HepG2 (cell line): Measurements from ENCODE around the gene SPART. TPM values are rescaled to one million over a fixed set of nuclear protein-coding genes. Genes with fewer than 3 reads are reported as not detected.

ENCODE experiments used
- ATRX ChIP-seq: sonication (generic); formaldehyde crosslinking; IDR thresholded peaks from 2 replicates; pipeline ENCODE4 v1.4.0; 2020; ENCODE audit warnings: missing genetic modification reagents, borderline replicate concordance
- ETV6 ChIP-seq: sonication (generic); formaldehyde crosslinking; conservative IDR thresholded peaks from 2 replicates; pipeline ENCODE4 v1.4.0; 2020; ENCODE audit warnings: missing genetic modification reagents
- GATAD2A ChIP-seq: IDR thresholded peaks from 2 replicates; pipeline ENCODE4 v1.6.1; 2016
- ISX ChIP-seq: sonication (generic); formaldehyde crosslinking; conservative IDR thresholded peaks from 2 replicates; pipeline ENCODE4 v1.5.0; 2020; ENCODE audit warnings: missing genetic modification reagents
- MLLT10 ChIP-seq: sonication (generic); formaldehyde crosslinking; IDR thresholded peaks from 2 replicates; pipeline ENCODE4 v1.4.0; 2020; ENCODE audit warnings: missing genetic modification reagents
- NFE2 ChIP-seq: sonication (generic); formaldehyde crosslinking; IDR thresholded peaks from 2 replicates; pipeline ENCODE4 v1.4.0; 2020; ENCODE audit warnings: missing genetic modification reagents
- NFE2L1 ChIP-seq: sonication (generic); formaldehyde crosslinking; IDR thresholded peaks from 2 replicates; pipeline ENCODE4 v1.4.0; 2020; ENCODE audit warnings: missing genetic modification reagents, mild to moderate bottlenecking, borderline replicate concordance
- RFX3 ChIP-seq: IDR thresholded peaks from 2 replicates; pipeline ENCODE4 v1.6.1; 2016; ENCODE audit warnings: missing biosample characterization, missing genetic modification reagents
- RFXAP ChIP-seq: sonication (generic); formaldehyde crosslinking; IDR thresholded peaks from 2 replicates; pipeline ENCODE4 v1.4.0; 2020; ENCODE audit warnings: missing genetic modification reagents, borderline replicate concordance
- TBL1XR1 ChIP-seq: fragments of 150-350 bp; IDR thresholded peaks from 2 replicates; pipeline ENCODE4 v1.6.1; 2014; ENCODE audit warnings: borderline replicate concordance, low read length; ENCODE audit not compliant: partially characterized antibody
- TCF12 ChIP-seq, 2 experiments: fragments of 450-650 bp in 1 of 2; sonication (generic) in 1 of 2; formaldehyde crosslinking in 1 of 2; IDR thresholded peaks; 2 replicates each; pipeline versions ENCODE4 v1.6.1 to v1.8.0; 2017 to 2022; ENCODE audit warnings: antibody characterized with exemption in 1 of 2, mild to moderate bottlenecking in 1 of 2, missing genetic modification reagents in 1 of 2, moderate library complexity in 1 of 2
- U2AF2 ChIP-seq: fragments of 200-400 bp; formaldehyde crosslinking; IDR thresholded peaks from 2 replicates; pipeline ENCODE4 v1.6.1; 2017; ENCODE audit warnings: low read depth, mild to moderate bottlenecking, low read length
- ZNF224 ChIP-seq: sonication (generic); formaldehyde crosslinking; IDR thresholded peaks from 2 replicates; pipeline ENCODE4 v1.5.0; 2020; ENCODE audit warnings: mild to moderate bottlenecking, missing genetic modification reagents
- ZNF225 ChIP-seq: sonication (generic); formaldehyde crosslinking; IDR thresholded peaks from 2 replicates; pipeline ENCODE4 v1.4.0; 2020; ENCODE audit warnings: mild to moderate bottlenecking, missing genetic modification reagents
- ZNF33A ChIP-seq: sonication (generic); formaldehyde crosslinking; IDR thresholded peaks from 2 replicates; pipeline ENCODE4 v1.5.1; 2020; ENCODE audit warnings: missing genetic modification reagents, mild to moderate bottlenecking, moderate library complexity, borderline replicate concordance
- ZNF766 ChIP-seq: sonication (generic); formaldehyde crosslinking; IDR thresholded peaks from 2 replicates; pipeline ENCODE4 v1.5.0; 2020; ENCODE audit warnings: missing genetic modification reagents, borderline replicate concordance
- ZNF780A ChIP-seq: sonication (generic); formaldehyde crosslinking; IDR thresholded peaks from 2 replicates; pipeline ENCODE4 v1.8.0; 2022; ENCODE audit warnings: mild to moderate bottlenecking, missing genetic modification reagents, moderate library complexity
- ZNF782 ChIP-seq: sonication (generic); formaldehyde crosslinking; IDR thresholded peaks from 2 replicates; pipeline ENCODE4 v1.4.0; 2020; ENCODE audit warnings: missing genetic modification reagents, mild to moderate bottlenecking, borderline replicate concordance
- ZNF878 ChIP-seq: sonication (generic); formaldehyde crosslinking; IDR thresholded peaks from 2 replicates; pipeline ENCODE4 v1.8.1; 2023; ENCODE audit warnings: mild to moderate bottlenecking, missing genetic modification reagents, moderate library complexity
- polyA plus RNA-seq, 8 experiments: library from polyadenylated mRNA; depleted of rRNA in 3 of 8; stranded (reverse) in 7 of 8; unstranded in 1 of 8; fragments of >200 nt; fragmentation: Illumina TruSeq in 4 of 8; extraction: Trizol in 4 of 8; gene quantifications; 2 replicates each; pipeline versions ENCODE4 v1.2.1 to v1.2.3, GENCODE V29; 2011 to 2016; ENCODE audit warnings: low read depth in 4 of 8, missing spikeins in 1 of 8, mixed read lengths in 1 of 8; ENCODE audit not compliant: insufficient read depth in 1 of 8
- total RNA-seq, 5 experiments: library from RNA; depleted of rRNA; stranded (reverse); fragments of >200 nt; fragmentation: Illumina TruSeq; extraction: Trizol; gene quantifications; 2 replicates each; pipeline ENCODE4 v1.2.3, GENCODE V29; 2016; ENCODE audit warnings: low read depth in 1 of 5
- TF ChIP-seq, protein P1 (sequence below): sonication (generic); formaldehyde crosslinking; IDR thresholded peaks from 2 replicates; pipeline ENCODE4 v1.5.0; 2020; ENCODE audit warnings: missing genetic modification reagents
- TF ChIP-seq, protein P2 (sequence below): sonication (generic); formaldehyde crosslinking; conservative IDR thresholded peaks from 2 replicates; pipeline ENCODE4 v1.5.0; 2020; ENCODE audit warnings: missing genetic modification reagents
- TF ChIP-seq, protein P3 (sequence below): sonication (generic); formaldehyde crosslinking; IDR thresholded peaks from 2 replicates; pipeline ENCODE4 v1.4.0; 2020; ENCODE audit warnings: missing genetic modification reagents
- TF ChIP-seq, protein P4 (sequence below): sonication (generic); formaldehyde crosslinking; IDR thresholded peaks from 2 replicates; pipeline ENCODE4 v1.4.0; 2020; ENCODE audit warnings: missing genetic modification reagents, borderline replicate concordance

The SPART gene
- total and polyA plus RNA-seq, 2 of the 13 experiments (the other 11 are each of a cell fraction or from before 2014, with no cell fraction given): 8.9 to 28.8 TPM

DNA sequence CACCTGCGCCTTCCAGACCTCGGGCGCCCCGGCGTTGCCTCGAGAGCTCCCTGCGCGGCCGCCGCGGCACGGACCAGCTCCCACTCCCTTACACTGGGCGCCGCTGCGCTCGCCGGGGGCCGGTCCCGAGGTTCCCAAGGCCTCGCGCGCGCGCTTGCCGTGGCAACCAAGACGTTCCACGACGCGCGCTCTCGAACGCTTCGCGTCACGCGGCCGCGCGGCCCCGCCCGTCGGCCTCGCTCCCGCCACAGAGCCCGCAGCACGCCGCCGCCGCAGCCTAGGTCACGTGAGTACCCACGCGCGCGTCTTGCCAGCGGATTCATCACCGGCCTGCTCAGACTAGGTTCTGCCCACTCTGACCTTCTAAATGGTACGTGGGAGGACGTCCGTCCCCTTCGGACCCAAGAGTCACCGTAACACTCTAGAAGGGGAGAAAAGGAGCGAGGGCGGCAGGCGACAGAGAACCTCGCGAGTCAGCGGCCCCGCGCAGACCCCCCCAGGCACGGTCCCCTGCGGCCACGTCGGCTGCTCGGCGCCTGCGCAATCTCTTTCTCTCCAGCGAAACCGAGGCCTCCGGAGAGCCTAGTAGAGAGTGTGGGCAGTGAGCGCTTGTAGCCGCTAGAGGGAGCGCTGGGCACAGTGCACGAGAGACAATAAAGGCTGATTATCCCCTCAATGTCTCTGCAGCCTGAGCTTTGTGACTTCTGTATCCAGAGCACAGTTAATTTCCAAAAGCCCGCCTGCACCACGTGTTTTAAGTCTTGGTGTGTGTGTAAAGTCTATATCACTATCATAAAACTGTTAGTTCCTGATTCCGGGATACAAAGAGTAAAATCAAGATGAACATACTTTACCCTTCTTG, at the start of gene SPART (continued):
- TF ChIP-seq, protein P1, sequence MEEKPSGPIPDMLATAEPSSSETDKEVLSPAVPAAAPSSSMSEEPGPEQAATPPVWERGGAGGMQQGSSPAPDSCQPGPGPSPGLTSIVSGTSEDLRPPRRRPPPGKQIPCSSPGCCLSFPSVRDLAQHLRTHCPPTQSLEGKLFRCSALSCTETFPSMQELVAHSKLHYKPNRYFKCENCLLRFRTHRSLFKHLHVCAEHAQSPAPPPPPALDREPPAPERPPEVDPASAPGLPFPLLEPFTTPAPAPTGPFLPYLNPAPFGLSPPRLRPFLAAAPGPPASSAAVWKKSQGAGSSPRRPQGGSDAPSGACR: no peak
- no peak for TF ChIP-seq RFXAP (CRISPR knock-in tag)
- TF ChIP-seq, protein P2, sequence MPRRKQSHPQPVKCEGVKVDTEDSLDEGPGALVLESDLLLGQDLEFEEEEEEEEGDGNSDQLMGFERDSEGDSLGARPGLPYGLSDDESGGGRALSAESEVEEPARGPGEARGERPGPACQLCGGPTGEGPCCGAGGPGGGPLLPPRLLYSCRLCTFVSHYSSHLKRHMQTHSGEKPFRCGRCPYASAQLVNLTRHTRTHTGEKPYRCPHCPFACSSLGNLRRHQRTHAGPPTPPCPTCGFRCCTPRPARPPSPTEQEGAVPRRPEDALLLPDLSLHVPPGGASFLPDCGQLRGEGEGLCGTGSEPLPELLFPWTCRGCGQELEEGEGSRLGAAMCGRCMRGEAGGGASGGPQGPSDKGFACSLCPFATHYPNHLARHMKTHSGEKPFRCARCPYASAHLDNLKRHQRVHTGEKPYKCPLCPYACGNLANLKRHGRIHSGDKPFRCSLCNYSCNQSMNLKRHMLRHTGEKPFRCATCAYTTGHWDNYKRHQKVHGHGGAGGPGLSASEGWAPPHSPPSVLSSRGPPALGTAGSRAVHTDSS (CRISPR knock-in tag): no peak
- TF ChIP-seq ETV6 (CRISPR knock-in tag): no peak
- peak; percentile 39; the same call in 1 of the 2 replicates for TF ChIP-seq ZNF766
- TF ChIP-seq ZNF878 (CRISPR knock-in tag): no peak
- TF ChIP-seq GATAD2A: peak; percentile 46; the same call in 1 of the 2 replicates
- no peak for TF ChIP-seq ISX (CRISPR knock-in tag)
- TF ChIP-seq ZNF224 (CRISPR knock-in tag): no peak
- no peak for TF ChIP-seq ZNF782
- no peak for TF ChIP-seq NFE2 (CRISPR knock-in tag)
- TF ChIP-seq, protein P3, sequence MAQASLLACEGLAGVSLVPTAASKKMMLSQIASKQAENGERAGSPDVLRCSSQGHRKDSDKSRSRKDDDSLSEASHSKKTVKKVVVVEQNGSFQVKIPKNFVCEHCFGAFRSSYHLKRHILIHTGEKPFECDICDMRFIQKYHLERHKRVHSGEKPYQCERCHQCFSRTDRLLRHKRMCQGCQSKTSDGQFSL (CRISPR knock-in tag): peak; percentile 94
- no peak for TF ChIP-seq ATRX (CRISPR knock-in tag)
- no peak for TF ChIP-seq U2AF2
- TF ChIP-seq ZNF780A (CRISPR knock-in tag): no peak
- TF ChIP-seq TCF12 (IDR thresholded peaks at IDR 0.05): no peak
- no peak for TF ChIP-seq TCF12 (CRISPR knock-in tag; IDR thresholded peaks at IDR 0.05)
- peak; percentile 70; the same call in 1 of the 2 replicates for TF ChIP-seq ZNF225 (CRISPR knock-in tag)
- TF ChIP-seq ZNF33A (CRISPR knock-in tag): no peak
- no peak for TF ChIP-seq NFE2L1 (CRISPR knock-in tag)
- TF ChIP-seq TBL1XR1: no peak
- TF ChIP-seq, protein P4, sequence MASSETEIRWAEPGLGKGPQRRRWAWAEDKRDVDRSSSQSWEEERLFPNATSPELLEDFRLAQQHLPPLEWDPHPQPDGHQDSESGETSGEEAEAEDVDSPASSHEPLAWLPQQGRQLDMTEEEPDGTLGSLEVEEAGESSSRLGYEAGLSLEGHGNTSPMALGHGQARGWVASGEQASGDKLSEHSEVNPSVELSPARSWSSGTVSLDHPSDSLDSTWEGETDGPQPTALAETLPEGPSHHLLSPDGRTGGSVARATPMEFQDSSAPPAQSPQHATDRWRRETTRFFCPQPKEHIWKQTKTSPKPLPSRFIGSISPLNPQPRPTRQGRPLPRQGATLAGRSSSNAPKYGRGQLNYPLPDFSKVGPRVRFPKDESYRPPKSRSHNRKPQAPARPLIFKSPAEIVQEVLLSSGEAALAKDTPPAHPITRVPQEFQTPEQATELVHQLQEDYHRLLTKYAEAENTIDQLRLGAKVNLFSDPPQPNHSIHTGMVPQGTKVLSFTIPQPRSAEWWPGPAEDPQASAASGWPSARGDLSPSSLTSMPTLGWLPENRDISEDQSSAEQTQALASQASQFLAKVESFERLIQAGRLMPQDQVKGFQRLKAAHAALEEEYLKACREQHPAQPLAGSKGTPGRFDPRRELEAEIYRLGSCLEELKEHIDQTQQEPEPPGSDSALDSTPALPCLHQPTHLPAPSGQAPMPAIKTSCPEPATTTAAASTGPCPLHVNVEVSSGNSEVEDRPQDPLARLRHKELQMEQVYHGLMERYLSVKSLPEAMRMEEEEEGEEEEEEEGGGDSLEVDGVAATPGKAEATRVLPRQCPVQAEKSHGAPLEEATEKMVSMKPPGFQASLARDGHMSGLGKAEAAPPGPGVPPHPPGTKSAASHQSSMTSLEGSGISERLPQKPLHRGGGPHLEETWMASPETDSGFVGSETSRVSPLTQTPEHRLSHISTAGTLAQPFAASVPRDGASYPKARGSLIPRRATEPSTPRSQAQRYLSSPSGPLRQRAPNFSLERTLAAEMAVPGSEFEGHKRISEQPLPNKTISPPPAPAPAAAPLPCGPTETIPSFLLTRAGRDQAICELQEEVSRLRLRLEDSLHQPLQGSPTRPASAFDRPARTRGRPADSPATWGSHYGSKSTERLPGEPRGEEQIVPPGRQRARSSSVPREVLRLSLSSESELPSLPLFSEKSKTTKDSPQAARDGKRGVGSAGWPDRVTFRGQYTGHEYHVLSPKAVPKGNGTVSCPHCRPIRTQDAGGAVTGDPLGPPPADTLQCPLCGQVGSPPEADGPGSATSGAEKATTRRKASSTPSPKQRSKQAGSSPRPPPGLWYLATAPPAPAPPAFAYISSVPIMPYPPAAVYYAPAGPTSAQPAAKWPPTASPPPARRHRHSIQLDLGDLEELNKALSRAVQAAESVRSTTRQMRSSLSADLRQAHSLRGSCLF (CRISPR knock-in tag): no peak
- no peak for TF ChIP-seq RFX3 (CRISPR knock-in tag)
- TF ChIP-seq MLLT10 (CRISPR knock-in tag): no peak
